GM19468 (cell line): ENCODE measurements around the gene THBS3.
"Not testable (repeated sequence)": the region's sequence is repeated elsewhere in the genome, so short reads cannot be mapped to it uniquely, and the experiment has no call there.

ENCODE experiments used
- ATAC-seq: cut with Tn5 transposase; IDR thresholded peaks from one replicate; pipeline ENCODE4 v1.9.1; 2021; ENCODE audit warnings: mild to moderate bottlenecking, moderate library complexity, moderate number of reproducible peaks; ENCODE audit not compliant: unreplicated experiment; ENCODE audit errors: extremely low read depth

The THBS3 gene

DNA sequence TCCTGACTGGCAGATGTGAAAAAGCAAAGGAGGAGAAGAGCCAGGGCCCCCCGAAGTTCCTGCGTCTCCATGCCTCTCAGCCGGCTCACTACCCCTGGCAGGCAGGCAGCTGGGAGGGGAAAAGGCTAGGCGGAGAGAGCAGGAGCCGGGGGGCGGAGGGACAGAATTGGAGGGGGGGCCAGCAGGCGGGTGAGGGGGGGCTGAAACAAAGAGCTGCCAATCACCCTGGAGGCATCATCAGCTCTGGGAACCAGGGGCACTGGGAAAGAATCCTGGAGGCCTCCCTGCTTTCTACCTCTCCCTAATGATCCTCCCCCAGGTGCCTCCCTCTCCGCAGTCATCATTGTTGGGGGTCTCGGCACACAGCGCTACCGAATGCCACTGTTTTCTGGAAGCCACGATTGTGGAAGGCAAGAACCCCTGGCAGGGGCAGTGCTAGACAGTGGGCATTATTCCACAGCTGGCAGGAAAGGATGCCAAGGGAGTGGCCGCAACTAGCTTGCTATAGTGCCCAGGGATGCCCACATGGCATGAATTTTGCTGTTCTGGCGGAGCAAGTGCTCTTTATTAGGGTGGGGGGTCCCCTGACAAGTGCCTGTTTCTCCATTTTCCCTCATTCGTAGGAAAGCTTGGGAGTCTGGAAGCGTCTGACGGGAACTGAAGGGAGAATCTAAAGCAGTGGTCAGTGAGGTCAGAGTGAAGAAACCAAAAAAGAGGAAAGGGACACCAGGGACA, at the start of gene THBS3:
Gene THBS3, minus strand, starts transcription at position 92 of the 735 bp plus-strand sequence. Its CDS starts 21 bp downstream, at position 71.
- no peak for ATAC-seq

- no peak for ATAC-seq
Observed at GRCh38 chr1:155256058-155256852, 48.6 kb upstream of the THBS3 start.

- no peak for ATAC-seq
Observed at GRCh38 chr1:155255243-155256007, 47.7 kb upstream of the THBS3 start, which contains the start of gene ENTREP3. Gene ENTREP3, minus strand, starts transcription at chr1:155255483. Its CDS starts 606 bp downstream, at chr1:155254877.

GRCh38 chr1:155254714-155255242, 47.1 kb upstream of the THBS3 start:
- ATAC-seq, result no peak

- no peak for ATAC-seq
Observed at GRCh38 chr1:155254228-155254713, 46.6 kb upstream of the THBS3 start.

GRCh38 chr1:155253797-155254196, 46.1 kb upstream of the THBS3 start:
- ATAC-seq, result no peak

GRCh38 chr1:155253208-155253607, 45.5 kb upstream of the THBS3 start:
- ATAC-seq, result no peak

DNA sequence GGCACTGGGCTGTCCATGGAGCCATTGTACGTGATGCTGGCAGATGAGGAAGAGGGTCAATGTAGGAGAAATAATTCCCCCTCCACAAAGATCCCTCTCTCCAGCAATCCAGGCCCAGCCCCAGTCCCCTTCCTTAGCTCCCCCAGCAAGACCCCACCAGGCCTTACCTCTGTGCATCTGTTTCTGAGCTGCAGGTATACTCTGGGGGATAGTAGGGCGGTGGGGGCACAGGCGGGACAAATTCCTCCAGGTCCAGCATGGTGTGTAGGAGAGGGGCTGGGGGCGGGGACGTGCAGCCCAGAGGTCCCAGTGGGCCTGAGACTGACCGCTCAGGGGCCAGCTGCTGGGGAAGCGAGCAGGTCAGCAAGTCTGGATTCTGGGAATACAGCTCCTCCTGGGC, 43.9 kb upstream of the THBS3 start:
- no peak for ATAC-seq

DNA sequence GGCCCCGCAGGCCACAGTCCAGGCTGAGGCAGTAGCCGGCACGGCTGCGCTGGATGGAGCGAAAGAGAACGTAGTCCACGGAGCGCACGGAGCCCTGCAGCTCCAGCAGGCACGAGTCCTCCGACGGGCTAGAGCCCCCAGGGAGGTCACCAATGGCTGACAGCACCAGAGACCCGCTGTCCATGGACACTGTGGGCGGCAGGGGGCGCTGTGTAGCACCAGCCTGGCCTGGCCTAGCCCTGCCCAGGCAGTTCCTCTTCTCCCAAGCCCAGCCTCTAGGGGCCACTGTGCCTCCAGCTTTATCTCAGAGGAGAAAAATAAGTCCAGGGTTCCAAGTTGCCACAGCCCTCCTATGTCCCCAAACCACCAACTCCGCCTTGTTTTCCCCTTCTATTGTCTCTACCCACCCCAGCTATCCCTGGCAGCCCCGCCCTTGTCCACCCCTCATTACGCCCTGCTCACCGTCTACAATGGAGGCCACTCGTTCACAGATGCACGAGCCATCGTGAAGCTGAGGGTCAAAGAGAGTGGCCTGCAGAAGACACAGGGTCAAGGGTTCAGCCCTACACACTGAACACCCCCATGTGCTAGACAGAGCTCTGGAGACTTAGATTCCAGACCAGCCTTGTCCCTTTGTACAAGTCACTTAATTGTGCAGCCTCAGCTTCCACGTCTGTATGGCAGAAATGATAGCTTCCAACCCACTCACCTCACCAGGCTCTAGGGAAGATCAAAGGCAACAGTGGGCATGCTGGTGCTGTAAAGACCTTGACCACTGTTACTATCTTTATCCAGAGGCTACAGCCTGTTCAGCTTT, 43.1 kb upstream of the THBS3 start:
- ATAC-seq, result peak; percentile 65

GRCh38 chr1:155250246-155250632, 42.5 kb upstream of the THBS3 start:
- ATAC-seq, result no peak

DNA sequence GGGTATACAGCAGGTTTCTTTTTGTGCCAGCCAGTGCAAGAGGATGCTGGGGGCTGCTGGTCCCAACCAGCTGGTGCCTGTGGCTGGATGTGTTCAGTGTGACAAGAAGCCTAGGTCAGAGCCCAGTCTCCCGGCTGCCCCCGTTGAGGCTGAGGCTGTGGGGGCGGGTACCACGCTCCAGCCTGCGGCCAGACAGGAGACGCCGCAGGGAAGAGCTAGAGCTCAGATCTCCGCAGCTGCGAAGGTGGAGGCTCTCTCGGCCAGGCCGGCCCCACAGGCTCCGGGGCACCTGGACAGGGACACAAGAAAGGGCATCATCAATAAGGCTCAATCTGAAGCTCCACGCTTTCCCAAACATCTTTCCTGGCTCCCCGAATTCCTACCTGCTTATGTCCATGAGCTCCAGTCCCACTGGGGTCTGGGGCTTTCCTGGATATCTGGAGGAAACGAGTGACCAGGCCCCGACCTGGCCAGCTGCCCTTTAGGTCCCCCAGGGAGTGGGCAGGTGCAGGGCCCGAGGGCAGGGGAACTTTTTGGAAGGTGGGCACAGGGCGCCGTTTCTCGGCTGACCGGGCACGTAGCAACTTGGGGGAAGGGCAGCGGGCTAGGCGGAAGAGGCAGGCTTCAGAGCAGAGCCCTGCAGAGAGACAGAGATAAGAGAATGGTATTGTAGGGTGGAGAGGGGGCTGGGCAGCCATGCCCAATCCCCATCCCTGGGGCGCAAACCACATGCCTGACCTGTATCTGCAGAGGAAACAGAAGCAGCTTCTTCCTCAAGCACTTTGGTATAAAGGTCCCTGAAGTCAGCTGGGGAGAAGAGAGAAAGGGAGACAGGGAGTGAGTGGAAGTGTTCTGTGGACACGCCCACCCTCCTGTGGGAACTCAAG, 40.2 kb upstream of the THBS3 start:
- ATAC-seq, result no peak

- ATAC-seq, result not testable (repeated sequence)
Observed at GRCh38 chr1:155246796-155247195, 39.1 kb upstream of the THBS3 start.

DNA sequence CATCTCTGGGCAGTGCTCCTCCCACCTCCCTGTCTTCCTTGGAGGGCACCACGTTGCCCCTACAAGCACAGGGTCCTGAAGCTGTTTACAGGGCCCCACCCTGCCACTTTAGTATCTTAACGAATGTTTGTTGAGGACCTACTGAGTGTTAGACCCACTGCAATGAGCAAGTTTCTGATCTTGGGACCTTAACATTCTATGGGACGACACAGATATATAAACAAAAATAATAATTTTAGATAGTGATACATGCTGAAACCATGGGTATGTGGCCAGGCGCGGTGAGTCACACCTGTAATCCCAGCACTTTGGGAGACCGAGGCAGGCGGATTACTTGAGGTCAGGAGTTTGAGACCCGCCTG, 37.4 kb upstream of the THBS3 start:
- ATAC-seq, result no peak

DNA sequence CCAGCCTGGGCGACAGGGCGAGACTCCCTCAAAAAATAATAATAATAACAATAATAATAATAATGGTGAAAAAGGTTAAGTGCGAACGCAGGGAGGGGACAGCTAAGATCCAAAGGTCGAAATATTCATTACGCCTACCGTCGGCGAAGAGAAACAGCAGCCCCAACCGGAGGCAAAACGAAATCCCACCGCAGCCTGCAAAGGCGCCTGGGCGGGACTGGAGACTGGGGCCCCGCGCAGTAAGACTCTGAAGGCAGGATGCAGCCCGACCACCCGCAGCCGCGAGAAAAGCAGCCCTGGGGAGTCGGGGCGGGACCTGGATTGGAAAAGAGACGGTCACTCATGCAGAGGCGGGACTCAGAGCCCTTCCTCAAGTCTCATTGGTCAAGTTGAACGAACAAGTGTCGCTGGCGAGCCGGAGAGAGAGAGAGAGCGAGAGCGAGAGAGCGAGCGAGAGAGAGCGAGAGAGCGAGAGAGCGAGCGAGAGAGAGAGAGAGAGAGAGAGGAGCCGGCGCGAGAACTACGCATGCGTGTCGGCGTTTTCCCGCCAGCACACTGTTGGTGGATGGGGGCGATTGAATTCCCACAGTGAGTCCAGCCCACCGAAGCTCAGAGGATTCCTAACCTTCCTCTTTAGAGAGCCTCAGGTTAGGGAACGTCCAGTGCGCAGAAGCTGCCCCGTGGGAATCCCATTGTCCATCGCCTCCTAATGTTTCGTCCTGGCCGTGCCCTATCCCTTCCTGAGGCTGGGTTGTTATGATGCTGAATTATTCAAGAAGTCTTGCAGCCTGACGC, 36.9 kb upstream of the THBS3 start:
- ATAC-seq, result peak; percentile 55

GRCh38 chr1:155242805-155243358, 35.2 kb upstream of the THBS3 start:
- no peak for ATAC-seq

GRCh38 chr1:155241841-155242264, 34.2 kb upstream of the THBS3 start:
- ATAC-seq, result no peak

DNA sequence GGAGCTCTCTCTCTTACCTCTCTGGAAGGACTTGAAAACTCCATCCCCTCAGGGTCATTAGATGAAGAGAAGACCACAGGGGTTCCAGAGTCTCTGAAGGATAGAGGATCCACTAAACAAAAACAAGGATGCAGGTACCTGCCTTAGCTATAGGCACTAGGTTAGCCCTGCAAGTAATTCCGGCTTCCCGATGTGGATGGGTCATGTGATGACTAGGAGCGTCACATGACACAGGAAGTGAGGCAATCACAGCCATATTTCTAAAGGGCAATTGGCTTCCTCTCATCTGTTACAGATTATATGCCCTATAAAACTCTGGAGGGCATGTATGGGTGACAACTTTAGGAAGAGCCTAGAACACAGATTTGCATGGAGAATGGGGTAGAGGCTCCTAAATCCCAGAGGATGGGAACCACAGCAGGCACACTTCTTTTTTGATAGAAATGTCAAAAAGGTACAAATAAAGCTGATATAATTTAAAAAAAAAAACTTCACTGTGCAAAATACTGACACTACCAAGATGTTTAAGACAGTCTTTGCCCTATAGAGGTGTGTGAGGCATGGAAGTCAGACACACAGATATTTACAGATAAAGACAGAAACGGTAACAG, 33.5 kb upstream of the THBS3 start:
- ATAC-seq, result no peak
